Measurements from ENCODE around the gene DVL1.

- TF ChIP-seq SUZ12 (IDR thresholded peaks at IDR 0.05; ENCODE audit: extremely low read depth, insufficient read depth, insufficient read length) (no peak), ZNF274 (IDR thresholded peaks at IDR 0.05; ENCODE audit: low read depth, low read length) (no peak)
Observed at GRCh38 chr1:1319646-1319941, 29.6 kb downstream of the DVL1 start.

Data from NT2/D1 (cell line).